22Rv1 (cell line): ENCODE measurements around the gene GBA3.

Experiments
- CTCF ChIP-seq: fragments of 450-650 bp; IDR thresholded peaks from 2 replicates; pipeline ENCODE4 v1.5.1; 2017; ENCODE audit warnings: mild to moderate bottlenecking
- ZFX ChIP-seq: fragments of 450-650 bp; IDR thresholded peaks from 2 replicates; pipeline ENCODE4 v1.6.1; 2017; ENCODE audit warnings: antibody characterized with exemption, borderline replicate concordance

- TF ChIP-seq CTCF (no peak), ZFX (no peak)
These were observed 166.6 kb downstream of the GBA3 start for GRCh38 chr4:22859318-22859717.
